Activated T-cell treated with anti-CD3 and anti-CD28 coated beads, Interleukin-2, amount 50 U/mL, for 48 hours (primary cell): Measurements from ENCODE around the gene ATP6V1F.

Source experiments
- DNase-seq, 2 experiments: peaks; one replicate each; pipeline ENCODE4 v3.0.0-alpha.2; 2020

ATP6V1F gene, protein sequence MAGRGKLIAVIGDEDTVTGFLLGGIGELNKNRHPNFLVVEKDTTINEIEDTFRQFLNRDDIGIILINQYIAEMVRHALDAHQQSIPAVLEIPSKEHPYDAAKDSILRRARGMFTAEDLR

DNA sequence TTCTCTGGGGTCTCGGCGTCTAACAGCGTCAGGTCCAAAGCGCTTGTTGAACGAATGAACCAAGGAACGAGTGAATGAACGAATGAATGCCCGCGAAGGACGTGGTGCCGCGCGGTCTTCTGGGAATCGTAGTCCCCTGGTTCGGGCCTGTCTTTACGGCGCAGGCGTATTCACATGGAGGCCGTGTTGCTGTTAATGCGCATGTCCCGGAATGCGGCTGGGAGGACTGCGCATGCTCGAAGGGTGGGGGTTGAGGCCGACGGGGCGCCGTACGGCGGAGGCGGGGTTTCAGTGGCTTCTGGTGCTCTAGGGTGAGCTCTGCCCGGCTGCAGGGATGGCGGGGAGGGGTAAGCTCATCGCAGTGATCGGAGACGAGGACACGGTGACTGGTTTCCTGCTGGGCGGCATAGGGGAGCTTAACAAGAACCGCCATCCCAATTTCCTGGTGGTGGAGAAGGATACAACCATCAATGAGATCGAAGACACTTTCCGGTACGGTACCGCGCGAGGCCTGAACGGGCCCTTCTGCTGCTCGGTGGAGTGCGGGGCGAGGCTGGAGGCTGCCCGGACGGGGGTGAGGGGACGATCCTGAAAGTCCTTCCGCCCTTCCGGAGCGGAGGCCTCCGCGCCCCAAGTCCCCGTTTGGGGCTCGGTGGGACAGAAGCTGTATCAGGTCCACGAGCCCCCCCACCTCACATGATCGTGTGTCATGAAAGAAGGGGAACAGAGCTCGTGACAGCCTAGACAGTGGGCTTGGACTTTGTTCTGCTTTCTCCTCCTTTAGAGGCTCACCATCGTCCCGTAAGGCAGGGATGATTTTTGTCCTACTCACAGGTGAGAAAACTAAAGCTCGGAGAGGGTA lies at the start of gene ATP6V1F:
Gene ATP6V1F, plus strand, starts transcription at position 286 of the 862 bp plus-strand sequence. Its CDS starts 49 bp downstream, at position 335.
- peak; percentile 100 for DNase-seq

DNA sequence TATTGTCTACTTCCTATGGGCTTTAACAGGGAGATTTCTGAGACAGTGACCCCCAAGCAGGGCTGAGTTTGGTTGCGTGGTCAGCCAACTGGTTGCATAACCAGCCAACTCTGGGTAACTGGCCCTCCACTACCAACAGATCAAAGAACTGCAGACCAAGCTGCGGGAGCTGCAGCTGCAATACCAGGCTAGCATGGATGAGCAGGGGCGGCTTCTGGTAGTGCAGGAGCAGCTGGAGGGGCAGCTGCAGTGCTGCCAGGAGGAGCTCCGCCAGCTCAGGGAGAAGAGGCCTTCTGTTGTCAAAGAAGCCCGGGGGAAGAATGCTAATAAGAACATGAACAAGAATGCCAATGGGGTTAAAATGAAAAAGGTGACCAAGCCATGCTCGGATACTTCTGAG lies 48.2 kb upstream of the ATP6V1F start:
- DNase-seq, result no peak

DNA sequence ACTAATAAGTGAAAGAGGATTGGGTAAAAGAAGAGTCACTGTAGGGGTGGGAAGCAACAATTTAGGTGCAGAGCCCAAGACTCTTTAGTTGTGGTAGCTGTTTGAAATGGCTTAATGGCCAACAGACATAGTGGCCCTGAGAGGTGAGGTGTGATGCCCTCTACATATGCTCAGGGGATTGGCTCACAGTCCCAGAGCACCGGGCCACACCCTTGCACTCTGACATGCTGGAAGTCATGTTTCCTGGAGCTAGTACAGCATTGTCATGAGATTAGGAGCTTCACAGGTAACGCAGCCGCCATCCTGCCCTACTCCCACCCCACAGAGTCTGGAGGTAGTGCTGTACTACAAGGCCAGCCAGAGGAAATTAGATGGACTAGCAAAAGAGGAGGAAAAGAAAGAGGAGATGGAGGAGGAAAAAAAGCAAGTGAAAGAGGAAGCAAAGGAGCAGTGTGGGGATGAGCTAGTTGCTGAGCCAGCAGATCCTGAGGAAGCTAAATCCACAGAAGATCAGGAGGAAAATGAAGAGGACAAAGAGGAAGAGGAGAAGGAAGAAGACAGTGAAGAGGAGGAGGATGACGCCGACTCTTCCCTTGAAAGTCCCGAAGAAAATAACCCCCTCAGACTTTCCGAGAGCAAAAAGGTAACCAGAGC lies 47.2 kb upstream of the ATP6V1F start:
- no peak for DNase-seq

DNA sequence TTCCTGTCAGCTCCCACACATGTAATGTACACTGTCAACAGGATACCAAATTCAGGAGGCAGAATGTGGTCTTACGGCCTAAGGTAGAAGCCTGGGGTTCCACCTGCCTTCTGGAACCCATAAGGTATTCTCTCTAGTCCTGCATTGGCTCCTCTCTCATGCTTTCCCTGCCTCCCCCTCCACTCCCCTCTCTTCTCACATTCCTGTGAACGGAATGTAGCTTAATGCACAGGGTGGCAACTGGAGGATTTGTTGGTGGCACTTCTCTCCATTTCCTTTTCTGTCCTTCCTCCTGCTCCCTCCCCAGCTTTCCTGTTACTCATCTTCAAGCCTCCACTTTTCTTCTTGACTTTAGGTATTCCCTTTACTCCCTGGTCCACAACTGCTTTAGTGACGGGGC lies 44.0 kb upstream of the ATP6V1F start:
- DNase-seq, result no peak

DNA sequence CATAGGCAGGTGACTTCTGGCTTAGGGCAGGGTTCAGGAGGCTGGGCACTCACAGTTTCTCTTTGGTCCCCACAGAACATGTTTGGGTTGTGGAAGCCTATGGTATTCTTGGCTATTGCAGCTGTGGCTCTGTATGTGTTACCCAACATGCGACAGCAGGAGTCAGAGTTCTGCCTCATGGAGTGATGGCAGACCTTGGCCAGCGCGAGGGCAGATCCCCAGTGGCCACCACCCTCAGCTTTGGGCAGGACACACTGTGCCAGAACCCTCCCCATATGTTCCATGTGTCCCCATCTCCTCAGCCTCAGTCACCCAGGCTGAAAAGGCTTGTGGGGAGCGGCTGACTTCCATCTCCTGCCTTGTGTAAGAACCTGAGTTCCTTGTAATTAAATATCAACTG lies 40.9 kb upstream of the ATP6V1F start:
- no peak for DNase-seq

DNA sequence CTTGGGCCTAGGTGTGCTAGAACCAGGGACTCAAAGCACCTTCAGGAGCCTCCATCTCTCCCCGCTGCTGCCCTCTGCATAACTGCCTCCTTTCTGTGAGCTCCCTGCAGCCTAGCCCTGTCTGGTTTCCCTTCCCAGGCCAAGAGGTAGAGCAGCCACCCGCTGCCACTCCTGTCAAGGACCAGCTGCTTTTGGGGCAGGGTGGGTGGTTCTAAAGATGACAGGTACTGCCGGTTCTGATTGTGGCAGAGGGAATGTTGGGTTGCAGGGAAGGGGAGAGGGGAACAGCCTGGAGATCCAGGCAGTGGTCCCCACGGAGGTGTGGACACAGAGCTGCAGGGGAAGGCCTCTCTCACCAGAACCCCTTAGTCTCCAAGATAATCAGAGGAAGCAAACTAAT lies 36.1 kb upstream of the ATP6V1F start:
- no peak for DNase-seq

DNA sequence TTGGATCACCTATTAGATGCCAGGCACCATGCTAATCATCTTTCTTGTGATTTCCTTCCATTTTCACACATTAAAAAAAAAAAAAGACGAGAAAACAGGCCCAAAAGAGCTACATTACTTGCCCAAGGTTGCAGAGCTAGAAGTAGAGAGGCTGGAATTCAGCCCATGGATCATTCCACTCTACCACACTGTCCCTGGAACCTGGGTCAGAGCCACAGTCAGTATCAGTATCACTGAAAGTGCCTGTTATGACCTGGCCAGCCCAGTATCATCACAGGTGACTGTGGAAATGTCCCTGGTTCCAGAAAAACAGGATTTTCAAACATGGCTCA lies 35.8 kb upstream of the ATP6V1F start:
- no peak for DNase-seq

DNA sequence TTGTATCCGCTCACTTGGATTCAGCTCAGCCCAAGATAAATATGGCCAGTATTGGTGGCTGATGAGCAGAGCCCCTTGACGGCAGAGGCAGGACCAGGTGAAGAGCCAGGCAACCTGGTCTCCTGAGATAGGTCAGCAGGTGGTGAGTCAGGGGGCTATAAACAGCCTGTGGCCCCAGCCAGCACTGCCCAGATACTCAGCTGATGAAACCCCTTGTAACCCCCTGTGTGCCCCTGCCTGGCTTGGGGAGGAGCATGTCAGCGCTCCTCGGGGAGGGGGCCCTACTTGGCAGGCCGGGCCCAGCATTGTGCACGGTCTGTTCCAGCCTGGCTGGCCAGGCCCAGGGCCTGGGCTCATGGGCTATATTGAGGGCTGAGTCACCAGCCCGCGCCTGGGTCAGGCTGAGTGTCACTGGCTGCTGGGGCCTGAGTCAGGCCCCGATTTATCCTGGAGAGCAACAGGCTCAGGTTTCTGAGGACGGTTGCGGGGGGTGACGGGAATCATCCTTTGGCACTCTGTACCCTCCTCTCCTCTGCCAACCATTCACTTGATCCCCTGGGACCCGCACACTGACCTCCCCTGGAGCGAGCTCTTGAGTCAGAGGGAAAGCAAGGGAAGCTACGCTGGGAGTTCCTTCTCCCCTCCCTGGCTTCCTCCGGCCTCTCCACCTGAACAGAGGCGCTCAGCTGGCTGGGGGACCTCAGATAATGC lies 35.3 kb upstream of the ATP6V1F start:
- no peak for DNase-seq

DNA sequence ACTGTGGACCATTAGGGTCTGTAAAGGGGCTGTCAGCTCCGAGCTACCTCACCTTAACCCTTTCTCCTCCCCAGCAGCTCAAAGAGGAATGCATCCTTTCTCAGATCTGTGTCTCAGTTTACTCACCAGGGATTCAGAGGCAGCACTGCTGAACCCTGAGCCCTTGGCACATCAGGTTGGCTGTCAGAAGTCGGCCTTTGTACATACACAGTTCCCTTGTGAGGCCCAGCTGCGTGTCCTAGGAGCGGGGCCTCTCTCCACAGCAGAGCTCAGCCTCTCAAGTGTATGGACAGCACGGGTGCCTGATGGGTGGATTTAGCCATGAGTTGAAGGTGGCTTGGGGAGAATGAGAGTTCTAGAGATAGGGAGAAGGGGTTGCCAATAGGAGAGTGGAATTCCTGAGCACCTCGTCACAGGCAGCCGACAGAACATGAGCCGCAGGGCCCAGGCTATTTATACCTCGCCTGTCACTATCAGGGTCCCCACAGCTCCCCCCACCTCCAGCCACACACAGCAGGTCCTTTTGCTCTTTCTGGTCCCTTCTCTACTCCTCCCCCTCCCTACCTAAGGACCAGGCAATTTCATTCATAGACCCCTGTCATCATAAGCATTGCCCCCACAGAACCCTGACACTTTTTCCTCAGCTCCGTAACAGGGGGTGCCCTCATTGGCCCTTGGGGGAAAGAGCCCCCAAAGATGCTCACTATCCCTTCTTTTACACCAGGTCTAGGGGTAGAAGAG lies 34.5 kb upstream of the ATP6V1F start:
- no peak for DNase-seq

DNA sequence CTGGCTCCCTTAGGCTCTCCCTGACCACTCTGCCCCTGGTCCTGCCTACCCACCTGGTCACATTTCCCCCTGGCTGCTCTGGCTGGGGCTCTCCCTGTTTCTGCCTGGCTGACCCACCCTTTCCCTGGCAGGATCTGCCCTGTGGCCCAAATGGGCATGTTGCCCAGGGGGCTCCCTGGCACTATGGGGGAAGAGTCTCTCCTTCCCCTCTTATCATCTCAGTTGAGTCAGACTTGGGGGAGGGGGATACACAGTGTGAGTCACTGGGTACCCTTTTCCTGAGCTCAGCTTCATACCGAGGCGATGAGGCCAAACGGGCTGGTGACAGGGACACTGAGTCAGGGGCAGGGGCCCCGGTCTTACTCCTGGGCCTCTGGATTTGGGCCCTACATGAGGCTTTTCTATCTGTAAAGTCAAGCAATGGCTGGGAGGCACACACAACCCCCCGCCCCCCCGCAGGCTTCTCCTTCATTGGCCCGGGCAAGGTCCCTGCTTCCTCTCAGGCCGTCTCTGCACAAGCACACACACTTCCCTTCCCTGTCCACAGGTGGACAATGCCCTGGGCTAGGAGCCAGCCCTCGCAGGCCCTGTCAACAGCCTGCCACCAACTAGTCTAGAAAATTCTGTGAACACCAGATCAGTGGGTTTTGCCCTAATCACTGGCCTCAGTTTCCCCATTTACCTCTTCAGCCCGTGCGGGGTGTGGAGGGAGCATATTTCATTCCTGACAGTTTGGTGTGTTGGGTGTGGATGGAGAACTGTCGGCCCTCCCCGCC lies 33.1 kb upstream of the ATP6V1F start:
- no peak for DNase-seq

DNA sequence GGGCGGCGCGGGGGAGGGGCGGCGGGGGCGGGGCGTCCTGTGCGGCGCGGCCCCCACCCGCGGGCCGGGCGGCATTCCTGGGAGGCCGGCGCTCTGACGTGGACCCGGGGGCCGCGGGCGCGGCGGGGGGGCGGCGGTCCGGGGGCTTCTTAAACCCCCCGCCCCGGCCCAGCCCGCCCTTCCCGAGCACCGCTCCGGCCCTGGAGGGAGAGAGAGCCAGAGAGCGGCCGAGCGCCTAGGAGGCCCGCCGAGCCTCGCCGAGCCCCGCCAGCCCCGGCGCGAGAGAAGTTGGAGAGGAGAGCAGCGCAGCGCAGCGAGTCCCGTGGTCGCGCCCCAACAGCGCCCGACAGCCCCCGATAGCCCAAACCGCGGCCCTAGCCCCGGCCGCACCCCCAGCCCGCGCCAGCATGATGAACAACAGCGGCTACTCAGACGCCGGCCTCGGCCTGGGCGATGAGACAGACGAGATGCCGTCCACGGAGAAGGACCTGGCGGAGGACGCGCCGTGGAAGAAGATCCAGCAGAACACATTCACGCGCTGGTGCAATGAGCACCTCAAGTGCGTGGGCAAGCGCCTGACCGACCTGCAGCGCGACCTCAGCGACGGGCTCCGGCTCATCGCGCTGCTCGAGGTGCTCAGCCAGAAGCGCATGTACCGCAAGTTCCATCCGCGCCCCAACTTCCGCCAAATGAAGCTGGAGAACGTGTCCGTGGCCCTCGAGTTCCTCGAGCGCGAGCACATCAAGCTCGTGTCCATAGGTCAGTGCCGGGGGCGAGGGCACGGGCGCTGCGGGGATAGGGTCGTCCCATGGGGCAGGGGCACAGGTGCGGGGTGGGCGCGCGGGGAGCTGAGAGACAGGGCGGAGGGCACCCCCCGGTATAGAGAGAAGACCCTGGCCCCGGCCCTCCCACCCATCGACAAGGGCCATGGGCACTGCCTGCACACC lies 32.2 kb upstream of the ATP6V1F start, which contains the start of gene FLNC:
Gene FLNC, plus strand, starts transcription at position 176 of the 947 bp plus-strand sequence. Its CDS starts 232 bp downstream, at position 408.
- peak; percentile 52 to 59 for DNase-seq

DNA sequence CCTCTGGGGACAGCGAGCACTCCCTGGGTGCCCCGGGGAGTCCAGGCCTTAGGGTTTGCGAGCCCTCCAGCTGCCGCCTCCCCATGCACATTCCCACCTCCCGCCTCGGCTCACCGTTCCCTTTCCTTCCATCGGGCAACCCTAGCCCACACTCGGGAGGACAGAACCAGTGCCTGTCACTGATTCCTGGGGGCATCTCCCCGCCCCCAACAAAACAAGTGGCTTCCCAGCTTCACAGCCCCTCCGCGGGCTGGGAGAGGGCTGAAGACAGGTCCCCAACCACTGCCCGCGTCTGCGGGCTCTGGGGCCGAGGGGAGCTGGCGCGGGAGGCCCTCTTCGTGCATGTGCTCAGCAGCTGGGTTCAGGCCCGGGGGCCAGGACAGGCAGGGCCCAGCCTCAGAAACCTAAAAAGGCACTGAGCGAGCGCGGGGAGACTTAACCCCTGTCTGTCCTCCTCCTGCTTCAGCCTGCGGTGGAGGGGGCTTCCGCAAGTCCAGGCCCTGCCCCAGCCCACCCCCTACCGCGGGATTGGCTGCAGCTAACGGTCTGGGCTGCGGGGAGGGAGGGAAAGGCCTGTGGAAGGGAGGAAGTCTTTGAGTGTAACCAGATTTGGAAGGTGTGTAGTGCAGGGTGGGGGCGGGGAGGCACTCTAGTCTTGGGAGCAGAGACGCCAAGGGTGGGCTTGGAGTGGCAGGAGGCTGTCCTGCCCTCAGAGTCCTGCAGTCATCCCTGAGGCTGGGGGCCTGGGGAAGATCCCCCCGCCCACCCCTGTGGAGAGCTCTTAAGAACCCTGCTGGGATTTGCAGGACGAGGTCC lies 31.3 kb upstream of the ATP6V1F start:
- peak; percentile 30 to 40 for DNase-seq

DNA sequence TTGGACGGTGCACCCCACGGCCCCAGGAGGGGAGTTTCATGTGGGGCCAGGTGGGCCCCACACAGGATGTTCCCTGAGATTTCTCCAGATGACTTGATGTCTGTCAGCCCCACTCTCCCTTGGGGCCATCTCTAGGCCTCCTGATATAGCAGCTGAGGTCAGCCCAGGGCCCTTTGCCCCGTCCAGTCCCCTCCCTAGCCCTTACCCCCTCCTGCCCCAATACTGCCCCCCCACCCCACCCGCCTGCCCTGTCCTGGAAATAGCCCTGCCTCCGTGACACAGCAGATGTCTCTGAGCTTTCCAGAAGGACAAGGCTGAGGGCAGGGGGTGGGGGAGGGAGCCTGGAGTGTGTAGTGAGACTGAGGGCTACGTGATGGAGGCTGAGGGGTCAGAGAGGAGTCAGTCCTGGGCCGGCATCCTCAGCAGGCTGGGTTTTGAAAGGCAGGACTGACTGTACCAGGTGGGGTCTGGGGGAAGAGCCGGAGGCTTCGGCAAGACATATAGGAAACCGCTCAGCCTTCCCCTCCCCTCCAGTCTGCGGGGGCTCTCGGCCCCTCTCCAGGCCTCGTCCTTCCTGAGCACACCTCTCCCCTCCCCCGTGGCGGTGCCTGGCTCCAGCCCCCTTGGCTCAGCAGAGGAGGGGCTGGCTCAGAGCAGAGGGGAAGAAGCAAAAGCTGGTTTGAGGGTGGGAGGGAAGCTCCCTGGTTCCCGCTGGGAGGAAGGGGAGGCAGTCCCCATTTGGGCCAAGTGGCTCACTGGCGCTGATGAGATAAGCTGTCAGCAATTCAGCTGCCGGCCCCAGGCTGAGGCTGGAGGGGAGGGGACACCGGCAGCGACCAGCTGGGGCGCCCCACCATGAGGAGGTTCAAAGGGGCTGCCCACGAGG lies 30.4 kb upstream of the ATP6V1F start:
- DNase-seq, result peak in 1 of 2 experiments; percentile 23

DNA sequence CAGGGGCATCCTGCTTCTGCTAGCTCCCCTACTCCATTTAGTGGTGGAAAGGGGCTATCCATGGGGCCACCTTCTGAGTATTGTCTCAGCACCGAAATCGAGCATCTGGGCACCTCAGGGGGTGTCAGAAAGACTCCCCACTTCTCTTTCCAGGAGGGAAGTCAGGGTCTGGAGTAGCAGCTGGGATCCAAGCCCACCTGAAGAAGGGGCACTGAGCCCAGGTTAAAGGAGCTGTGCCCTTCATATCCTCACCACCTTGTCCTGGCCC lies 29.8 kb upstream of the ATP6V1F start:
- no peak for DNase-seq

DNA sequence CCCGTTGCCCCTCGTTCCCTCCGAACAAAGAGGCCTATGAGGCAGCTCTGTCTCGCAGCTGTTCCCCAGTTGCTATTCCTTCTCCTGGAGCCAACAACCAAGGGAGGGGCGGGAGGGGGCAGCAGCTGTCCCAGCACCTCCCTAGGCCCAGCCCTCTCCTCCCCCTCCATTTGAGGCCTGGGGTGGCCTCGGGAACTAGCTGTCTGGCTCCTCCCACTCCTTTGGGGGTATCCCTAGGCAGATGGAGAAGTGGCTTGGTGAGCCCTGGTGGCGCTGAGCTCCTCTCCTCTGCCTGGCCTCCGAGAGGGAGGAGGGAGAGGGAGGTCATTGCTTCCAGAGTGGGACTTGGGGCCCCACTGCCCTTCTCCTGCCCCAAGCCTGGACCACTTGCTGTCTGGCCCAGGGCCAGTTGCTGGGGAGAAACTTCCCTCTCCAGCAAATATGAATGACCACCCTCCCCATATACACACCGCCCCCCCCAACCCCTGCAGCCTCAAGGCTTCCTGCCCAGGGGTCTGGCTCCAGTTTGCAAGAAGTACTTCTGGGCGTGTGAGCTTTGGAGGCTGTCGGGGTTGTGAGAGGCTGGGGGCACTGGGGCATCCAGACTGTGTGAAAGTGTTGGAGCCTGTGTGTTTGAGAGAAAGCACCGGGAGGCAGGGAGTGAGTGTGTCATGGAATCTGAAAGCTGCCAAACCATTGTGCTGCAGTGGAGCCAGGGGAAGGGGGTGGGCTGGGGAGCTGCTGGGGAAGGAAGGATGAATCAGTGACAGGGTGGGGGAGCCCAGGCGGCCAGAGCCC lies 29.3 kb upstream of the ATP6V1F start:
- no peak for DNase-seq

DNA sequence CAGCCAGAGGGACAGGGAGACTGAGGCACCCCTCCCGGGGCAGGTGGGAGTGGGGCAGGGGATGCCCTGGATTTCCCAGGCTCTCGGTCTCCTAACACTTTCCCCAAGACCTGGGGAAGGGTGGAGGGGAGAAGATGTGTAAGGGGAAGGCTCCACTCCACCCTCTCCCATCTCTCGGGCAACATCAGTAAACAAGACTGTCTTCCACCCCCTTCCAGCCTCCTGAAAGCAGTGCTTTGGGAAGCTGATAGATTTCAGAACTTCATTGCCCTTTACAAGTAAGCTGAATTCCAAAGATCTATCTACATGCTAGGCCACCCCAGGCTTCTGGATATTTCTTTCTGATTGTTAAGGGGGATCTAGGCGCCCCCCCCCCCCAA lies 28.7 kb upstream of the ATP6V1F start:
- DNase-seq, result no peak

DNA sequence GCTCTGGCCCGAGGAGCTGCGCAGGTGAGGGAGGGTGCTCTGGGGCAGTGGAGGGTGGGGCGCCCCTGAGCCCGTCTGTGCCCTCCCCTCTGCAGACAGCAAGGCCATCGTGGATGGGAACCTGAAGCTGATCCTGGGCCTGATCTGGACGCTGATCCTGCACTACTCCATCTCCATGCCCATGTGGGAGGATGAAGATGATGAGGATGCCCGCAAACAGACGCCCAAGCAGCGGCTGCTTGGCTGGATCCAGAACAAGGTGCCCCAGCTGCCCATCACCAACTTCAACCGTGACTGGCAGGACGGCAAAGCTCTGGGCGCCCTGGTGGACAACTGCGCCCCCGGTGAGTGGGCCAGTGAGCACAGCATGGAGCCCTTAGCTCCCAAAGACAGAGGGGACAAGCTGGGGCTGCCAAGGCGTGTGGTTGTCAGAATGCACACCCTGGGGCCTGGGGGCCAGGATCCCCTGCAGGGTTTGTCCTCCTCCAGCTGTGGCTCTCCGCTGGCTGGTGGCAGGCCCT lies 27.4 kb upstream of the ATP6V1F start:
- DNase-seq, result no peak
